Left lung (tissue), 10 donors: ENCODE results near the gene TIMELESS. TPM values are rescaled to one million over a fixed set of nuclear protein-coding genes. Genes with fewer than 3 reads are reported as not detected.

Experiments used
- ATAC-seq: fragments of 200-7000 bp; cut with Tn5 transposase; one replicate; pipeline ENCODE4 v1.9.1; 2020; ENCODE audit warnings: moderate library complexity
- DNase-seq, 4 donors: peaks; one replicate each; pipeline ENCODE4 v3.0.0-alpha.2; 2013 to 2020
- H3K27ac ChIP-seq, 2 donors: fragments of 200-600 bp; sonication (generic) in 1 of 2; one replicate each; pipeline versions ENCODE4 v1.5.0 to v1.8.0; 2020 to 2021
- H3K27me3 ChIP-seq, 2 donors: fragments of 200-600 bp; sonication (generic) in 1 of 2; one replicate each; pipeline versions ENCODE4 v1.5.0 to v1.8.0; 2020 to 2021
- H3K36me3 ChIP-seq, 2 donors: fragments of 200-600 bp; sonication (generic) in 1 of 2; one replicate each; pipeline versions ENCODE4 v1.5.0 to v1.8.0; 2020 to 2021
- H3K4me1 ChIP-seq, 2 donors: fragments of 200-600 bp; one replicate each; pipeline ENCODE4 v1.8.0; 2021
- H3K4me3 ChIP-seq, 2 donors: fragments of 200-600 bp; sonication (generic) in 1 of 2; one replicate each; pipeline versions ENCODE4 v1.5.0 to v1.8.0; 2020 to 2021; ENCODE audit warnings: mild to moderate bottlenecking in 1 of 2
- H3K9me3 ChIP-seq, 2 donors: fragments of 200-600 bp; sonication (generic) in 1 of 2; one replicate each; pipeline versions ENCODE4 v1.5.0 to v1.8.0; 2020 to 2021
- CTCF ChIP-seq, 2 donors: fragments of 200-600 bp; sonication (generic) in 1 of 2; IDR thresholded peaks; one replicate each; pipeline versions ENCODE4 v1.5.0 to v1.8.0; 2021; ENCODE audit warnings: antibody characterized with exemption in 2 of 2
- intact Hi-C, 2 donors: fragments of 100-400 bp; cut with DNase I; formaldehyde crosslinking; loops; one replicate each; pipeline versions ENCODE4 v1.11.2 to v1.14.2; 2022
- polyA plus RNA-seq, 6 donors: library from polyadenylated mRNA; unstranded; fragments of 120-200 nt; gene quantifications; one replicate each; pipeline ENCODE4 v1.2.1, GENCODE V29; 2013; ENCODE audit not compliant: insufficient read length in 6 of 6
- total RNA-seq, 2 donors: library from RNA; stranded (reverse); fragmentation: NEBNext Ultra II Directional; extraction: Animal tissue kit (Norgen Biotek cat#: 25700); gene quantifications; one replicate each; pipeline ENCODE4 v1.2.1, GENCODE V29; 2021
- donor health status: DM: no; HTN: yes; CAD: no.
- donor health status: DM: no; HTN: no; CAD: no.

Gene TIMELESS
- total and polyA plus RNA-seq, 8 donors, result 15.0 to 38.0 (median 30.5) TPM

GRCh38 chr12:56479625-56480024, 30.4 kb upstream of the TIMELESS start:
- no peaks in the 10 kb centered on the region for H3K36me3 ChIP-seq
- ATAC-seq (no peak), DNase-seq (no peak)
- intact Hi-C loops, result no loop called here
- H3K27ac ChIP-seq, result no peak overlapping the region
- TF ChIP-seq CTCF (IDR thresholded peaks at IDR 0.05), result no peak
- H3K27me3 ChIP-seq, result no peaks in the 10 kb centered on the region
- H3K9me3 ChIP-seq, result no peaks in the 10 kb centered on the region
- no peaks in the 10 kb centered on the region for H3K4me1 ChIP-seq
- no peak overlapping the region for H3K4me3 ChIP-seq

- H3K4me3 ChIP-seq, result no peak overlapping the region
- no peaks in the 10 kb centered on the region for H3K9me3 ChIP-seq
- DNase-seq, result no peak
- peaks cover 0 to 6% of the 10 kb centered on the region in 2 donors for H3K36me3 ChIP-seq
- no peaks in the 10 kb centered on the region for H3K4me1 ChIP-seq
- no peak overlapping the region for H3K27ac ChIP-seq
- intact Hi-C loops, result no loop called here
- no peaks in the 10 kb centered on the region for H3K27me3 ChIP-seq
- no peak for ATAC-seq
- TF ChIP-seq CTCF (IDR thresholded peaks at IDR 0.05), result no peak
Measured at GRCh38 chr12:56477521-56478225, 28.4 kb upstream of the TIMELESS start.

GRCh38 chr12:56476972-56477432, 27.8 kb upstream of the TIMELESS start:
- Histone ChIP-seq H3K36me3 (peaks cover 0 to 6% of the 10 kb centered on the region in 2 donors), H3K27ac (no peak overlapping the region), H3K27me3 (no peaks in the 10 kb centered on the region), H3K4me1 (no peaks in the 10 kb centered on the region), H3K4me3 (no peak overlapping the region), H3K9me3 (no peaks in the 10 kb centered on the region)
- no peak for DNase-seq
- intact Hi-C loops, result no loop called here
- no peak for ATAC-seq
- no peak for TF ChIP-seq CTCF (IDR thresholded peaks at IDR 0.05)

GRCh38 chr12:56476143-56476542, 26.9 kb upstream of the TIMELESS start:
- intact Hi-C loops, result no loop called here
- no peak overlapping the region for H3K4me3 ChIP-seq
- DNase-seq, result no peak
- peaks cover 0 to 6% of the 10 kb centered on the region in 2 donors for H3K36me3 ChIP-seq
- H3K27ac ChIP-seq, result no peak overlapping the region
- peaks cover 0 to 2% of the 10 kb centered on the region in 2 donors for H3K4me1 ChIP-seq
- no peaks in the 10 kb centered on the region for H3K9me3 ChIP-seq
- TF ChIP-seq CTCF (IDR thresholded peaks at IDR 0.05), result no peak
- no peaks in the 10 kb centered on the region for H3K27me3 ChIP-seq
- no peak for ATAC-seq

GRCh38 chr12:56474389-56474788, 25.2 kb upstream of the TIMELESS start:
- Histone ChIP-seq H3K27ac (no peak overlapping the region), H3K27me3 (no peaks in the 10 kb centered on the region), H3K36me3 (peaks cover 0 to 6% of the 10 kb centered on the region in 2 donors), H3K4me3 (no peak overlapping the region), H3K9me3 (no peaks in the 10 kb centered on the region), H3K4me1 (peaks cover 4 to 19% of the 10 kb centered on the region in 2 donors)
- intact Hi-C loops, result no loop called here
- ATAC-seq (peak; percentile 4), DNase-seq (no peak)
- no peak for TF ChIP-seq CTCF (IDR thresholded peaks at IDR 0.05)
